Right kidney (tissue), 9 donors: ENCODE data around the gene UGT2B28.
"Not testable (repeated sequence)": the region's sequence is repeated elsewhere in the genome, so short reads cannot be mapped to it uniquely, and the experiment has no call there.

Experiments used
- DNase-seq: peaks from one replicate; pipeline ENCODE4 v3.0.0-alpha.2; 2016
- long read RNA-seq, 8 donors: transcript quantifications; one replicate each; lab custom pipeline, GENCODE V29; 2026

The UGT2B28 gene
- long read RNA-seq, donor 1, result 0 reads
- long read RNA-seq, donor 2, result 0 reads
- long read RNA-seq, donor 3, result 0 reads
- long read RNA-seq, donor 4, result 0 reads
- long read RNA-seq, donor 5, result 0 reads
- long read RNA-seq, donor 6, result 0 reads
- long read RNA-seq, donor 7, result 0 reads
- long read RNA-seq, donor 8, result 0 reads

DNA sequence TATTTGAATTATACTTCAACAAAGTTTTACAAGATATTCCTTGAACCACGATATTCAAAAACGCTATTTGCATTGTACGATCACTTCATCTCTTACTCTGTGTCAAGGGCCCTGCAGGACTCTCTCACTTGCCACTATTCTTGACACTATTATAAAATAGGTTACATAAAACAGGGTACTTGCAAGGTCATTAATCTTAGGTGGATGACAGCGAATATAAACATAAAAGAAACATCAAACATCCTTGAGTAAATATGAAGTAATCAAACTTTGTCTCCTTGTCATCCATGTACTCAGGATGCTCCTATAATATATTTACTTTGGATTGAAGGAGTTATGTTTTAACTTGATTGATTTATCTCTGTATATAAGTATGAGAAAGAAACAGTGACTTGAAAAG is at the start of gene UGT2B28:
Gene UGT2B28, plus strand, starts transcription at position 395 of the 400 bp plus-strand sequence. CDS start 26 bp downstream, outside the sequence.
- DNase-seq, result not testable (repeated sequence)

DNA sequence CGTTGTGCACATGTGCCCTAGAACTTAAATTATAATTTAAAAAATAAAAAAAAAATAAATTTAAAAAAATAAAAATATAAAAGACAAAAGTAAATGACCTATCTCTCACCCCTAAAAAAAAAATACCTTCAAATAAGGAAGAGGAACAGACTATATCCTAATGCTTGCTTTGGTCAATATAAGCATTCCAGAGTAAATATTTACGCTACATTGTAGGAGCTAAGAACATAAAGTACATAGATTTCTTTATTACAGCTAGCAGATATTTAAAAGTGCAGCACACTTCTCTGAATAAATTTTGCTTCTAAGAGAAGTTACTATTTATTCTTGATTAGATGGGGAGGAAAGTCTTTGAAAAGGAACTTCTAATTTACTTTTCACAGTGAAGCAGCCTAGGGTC is 41.2 kb upstream of the UGT2B28 start:
- DNase-seq, result no peak

DNA sequence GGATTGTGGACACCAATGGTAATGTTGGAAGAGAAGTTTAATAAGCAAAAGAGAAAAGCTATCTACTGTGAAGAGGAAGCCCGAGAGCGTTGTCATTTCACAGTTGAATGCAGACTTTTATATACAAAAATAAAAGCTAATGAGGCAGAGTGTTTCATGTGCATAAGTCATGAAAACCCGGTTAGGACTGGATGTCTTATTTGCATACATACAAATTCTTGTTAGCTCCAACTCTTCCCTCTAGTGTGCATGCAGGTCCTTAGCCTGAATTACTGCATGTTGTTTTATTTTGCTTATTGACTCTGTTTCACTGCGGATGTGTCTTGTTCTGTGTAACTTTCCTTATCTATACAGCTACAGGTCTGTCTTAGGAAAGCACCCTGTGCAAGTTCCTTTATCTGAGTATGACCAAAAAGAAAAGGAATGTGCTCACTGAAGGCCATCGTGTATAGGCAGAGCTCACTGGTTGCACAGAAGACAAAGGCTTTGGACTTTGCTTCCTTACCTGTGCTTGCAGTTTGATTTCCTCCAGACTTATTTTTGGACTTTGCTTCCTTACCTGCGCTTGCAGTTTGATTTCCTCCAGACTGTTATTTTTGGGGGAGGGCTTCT is 40.6 kb upstream of the UGT2B28 start:
- no peak for DNase-seq

DNA sequence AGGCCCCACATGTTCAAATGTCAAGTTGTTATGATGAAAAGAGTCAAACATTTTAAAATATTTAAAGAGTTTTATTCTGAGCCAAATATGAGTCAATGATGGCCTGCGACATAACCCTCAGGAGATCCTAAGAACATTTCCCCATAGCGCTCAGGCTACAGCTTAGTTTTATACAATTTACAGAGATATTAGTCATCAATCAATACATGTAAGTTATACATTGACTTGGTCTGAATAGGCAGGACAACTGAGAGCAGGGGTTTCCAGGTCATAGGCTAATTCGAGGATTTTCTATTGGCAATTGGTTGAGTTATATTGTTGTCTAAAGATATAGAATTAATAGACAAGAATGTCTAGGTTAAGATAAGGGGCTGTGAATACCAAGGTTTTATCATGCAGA is 39.5 kb upstream of the UGT2B28 start:
- DNase-seq, result not testable (repeated sequence)

DNA sequence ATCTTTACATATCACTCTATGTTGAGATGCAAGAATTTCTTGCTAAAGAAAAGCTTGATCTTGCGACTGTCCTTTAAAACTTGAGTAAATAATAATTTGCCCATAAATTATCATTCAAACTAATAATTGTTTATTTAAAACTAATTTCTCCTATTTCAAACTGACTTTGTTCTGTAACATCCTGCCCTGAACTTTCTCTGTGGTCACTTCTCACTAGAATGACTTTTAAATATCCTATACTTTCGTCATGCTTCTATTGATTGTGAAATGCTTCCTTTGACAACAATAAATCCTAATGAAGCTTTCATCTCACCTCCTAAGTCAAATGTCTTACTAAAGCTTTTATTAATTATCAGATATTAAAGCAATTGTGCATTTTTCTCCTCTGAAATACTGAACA is 38.5 kb upstream of the UGT2B28 start:
- DNase-seq, result not testable (repeated sequence)

DNA sequence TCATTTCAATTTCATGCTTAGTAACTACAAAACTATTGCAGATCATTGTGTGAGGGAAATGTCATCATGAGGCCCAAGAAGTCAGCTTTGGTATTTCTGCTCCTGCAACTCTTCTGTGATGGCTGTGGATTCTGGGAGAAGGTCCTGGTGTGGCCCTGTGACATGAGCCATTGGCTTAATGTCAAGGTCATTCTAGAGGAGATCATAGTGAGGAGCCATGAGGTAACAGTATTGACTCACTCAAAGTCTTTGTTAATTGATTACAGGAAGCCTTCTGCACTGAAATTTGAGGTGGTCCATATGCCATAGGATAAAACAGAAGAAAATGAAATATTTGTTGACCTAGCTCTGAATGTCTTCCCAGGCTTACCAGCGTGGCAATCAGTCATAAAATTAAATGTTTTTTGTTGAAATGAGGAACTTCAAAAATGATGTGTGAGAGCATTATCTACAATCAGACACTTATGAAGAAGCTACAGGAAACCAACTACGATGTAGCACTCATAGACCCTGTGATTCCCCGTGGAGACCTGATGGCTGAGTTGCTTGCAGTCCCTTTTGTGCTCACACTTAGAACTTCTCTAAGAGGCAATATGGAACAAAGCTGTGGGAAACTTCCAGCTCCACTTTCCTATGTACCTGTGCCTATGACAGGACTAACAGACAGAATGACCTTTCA is 37.6 kb upstream of the UGT2B28 start:
- not testable (repeated sequence) for DNase-seq

DNA sequence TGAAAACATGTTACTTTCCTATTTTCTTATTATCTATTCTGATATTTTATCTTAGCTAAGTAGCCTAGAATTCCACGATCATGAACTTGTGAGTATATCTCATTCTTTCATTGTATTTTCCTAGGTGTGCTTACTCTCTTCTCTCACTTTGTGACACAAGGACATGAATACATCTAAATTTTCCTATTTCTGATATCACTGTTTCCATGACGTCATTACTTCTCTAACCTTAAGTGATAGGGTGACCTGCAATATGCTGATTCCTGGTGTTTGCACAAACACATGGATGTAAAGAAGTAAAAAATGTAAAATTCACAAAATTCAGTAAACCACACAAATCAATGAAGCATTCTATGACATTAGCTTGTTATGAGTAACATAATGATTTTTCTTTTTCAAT is 29.4 kb upstream of the UGT2B28 start:
- DNase-seq, result not testable (repeated sequence)

DNA sequence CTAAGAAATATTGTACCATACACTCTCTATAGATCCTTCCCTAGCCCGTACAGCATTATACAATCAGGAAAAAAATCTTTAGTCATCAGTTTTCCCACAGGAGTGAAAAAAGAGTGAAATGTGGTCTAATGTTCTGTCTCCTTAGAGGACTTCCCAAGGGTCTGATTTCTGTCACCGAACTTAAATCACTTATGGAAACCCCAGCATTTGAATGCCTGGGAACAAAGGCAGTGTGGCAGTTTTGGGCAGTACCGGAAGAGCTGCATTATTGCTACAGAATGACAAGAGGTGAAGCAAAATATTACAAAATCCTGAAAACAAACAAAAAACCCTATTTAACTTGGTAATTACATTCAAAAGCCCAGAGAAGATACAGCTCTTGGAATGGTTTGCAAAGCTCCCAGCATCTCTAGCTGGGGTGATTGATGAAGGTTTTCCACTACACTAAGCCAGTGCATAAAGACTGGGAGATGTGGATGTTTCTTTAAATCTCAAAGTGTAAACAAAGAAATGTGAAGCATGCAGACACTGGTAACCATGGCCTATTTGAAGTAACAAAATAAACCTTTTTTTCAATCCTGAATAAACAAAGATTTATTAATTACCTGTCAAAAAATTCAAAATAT is 27.0 kb upstream of the UGT2B28 start:
- not testable (repeated sequence) for DNase-seq

DNA sequence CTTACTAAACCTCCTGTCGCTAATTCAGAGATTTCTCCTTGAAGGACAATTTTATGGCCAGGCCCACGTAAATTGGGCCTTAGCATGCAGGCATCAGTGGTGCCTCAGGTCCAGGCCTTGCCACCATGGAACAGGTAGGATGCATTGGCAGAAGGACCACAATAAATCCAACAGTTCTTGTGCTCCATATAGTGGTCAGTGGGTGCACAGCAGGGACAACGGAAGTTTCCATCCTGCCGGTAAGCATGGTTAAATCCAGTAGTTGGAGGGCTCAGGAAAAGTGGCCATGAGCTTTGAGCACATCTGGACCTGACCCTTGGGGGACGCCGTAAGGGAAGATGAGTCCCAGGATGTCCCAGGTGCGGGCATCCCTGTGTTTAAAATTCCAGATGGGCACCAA is 11.7 kb upstream of the UGT2B28 start:
- DNase-seq, result not testable (repeated sequence)

DNA sequence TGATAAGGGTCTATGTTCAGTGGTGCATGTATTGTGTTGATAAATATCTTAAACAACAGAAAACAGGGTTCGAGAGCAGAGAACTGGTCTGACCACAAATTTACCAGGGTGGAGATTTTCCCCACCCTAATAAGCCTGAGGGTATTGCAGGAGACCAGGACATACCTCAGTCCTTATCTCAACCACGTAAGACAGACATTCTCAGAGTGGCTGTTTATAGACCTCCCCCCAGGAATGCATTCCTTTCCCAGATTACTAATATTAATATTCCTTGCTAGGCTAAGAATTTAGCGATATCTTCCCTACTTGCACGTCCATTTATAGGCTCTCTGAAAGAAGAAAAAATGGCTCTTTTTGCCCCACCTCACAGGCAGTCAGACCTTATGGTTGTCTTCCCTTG is 16.1 kb downstream of the UGT2B28 start:
- not testable (repeated sequence) for DNase-seq

DNA sequence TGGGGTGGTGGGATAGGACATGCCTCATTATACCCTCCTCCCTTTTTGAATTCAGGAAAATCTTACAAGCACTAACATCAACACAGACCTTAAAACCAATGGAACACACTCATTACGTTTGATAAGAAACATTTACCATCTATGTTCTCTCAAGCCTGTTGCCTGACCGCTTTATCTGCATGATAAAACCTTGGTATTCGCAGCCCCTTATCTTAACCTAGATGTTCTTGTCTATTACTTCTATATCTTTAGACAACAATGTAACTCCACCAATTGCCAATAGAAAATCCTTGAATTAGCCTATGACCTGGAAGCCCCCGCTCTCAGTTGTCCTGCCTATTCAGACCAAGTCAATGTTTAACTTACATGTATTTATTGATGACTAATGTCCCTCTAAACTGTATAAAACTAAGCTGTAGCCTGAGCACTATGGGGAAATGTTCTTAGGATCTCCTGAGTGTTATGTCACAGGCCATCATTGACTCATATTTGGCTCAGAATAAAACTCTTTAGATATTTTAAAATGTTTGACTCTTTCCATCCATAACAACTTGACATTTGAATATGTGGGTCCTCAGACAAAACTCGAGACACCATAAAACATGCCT is 28.3 kb downstream of the UGT2B28 start:
- not testable (repeated sequence) for DNase-seq

DNA sequence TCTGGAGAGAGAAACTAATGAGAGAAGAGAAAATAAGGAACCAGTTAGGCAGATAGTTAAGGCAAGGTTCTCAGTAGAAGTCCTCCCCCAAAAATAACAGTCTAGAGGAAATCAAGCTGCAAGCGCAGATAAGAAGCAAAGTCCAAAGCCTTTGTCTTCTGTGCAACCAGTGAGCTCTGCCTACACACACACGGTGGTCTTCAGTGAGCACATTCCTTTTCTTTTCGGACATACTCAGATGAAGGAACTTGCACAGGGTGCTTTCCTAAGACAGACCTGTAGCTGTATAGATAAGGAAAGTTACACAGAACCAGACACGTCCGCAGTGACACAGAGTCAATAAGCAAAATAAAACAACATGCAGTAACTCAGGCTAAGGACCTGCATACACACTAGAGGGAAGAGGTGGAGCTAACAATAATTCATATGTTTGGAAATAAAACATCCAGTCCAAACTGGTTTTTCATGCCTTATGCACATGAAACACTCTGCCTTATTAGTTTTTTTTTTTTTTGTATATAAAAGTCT is 29.3 kb downstream of the UGT2B28 start:
- DNase-seq, result not testable (repeated sequence)

DNA sequence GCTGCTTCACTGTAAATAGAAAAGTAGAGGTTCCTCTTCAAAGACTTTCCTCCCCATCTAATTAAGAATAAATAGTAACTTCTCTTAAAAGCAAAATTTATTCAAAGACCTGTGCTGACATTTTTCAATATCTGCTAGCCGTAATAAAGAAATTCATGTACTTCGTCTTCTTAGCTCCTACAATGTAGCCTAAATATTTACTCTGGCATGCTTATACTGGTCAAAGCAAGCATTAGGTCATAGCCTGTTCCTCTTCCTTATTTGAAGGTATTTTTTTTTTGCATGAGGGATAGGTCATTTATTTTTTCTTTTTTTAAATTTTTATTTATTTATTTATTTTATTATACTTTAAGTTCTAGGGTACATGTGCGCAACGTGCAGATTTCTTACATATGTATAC is 30.0 kb downstream of the UGT2B28 start:
- DNase-seq, result not testable (repeated sequence)

DNA sequence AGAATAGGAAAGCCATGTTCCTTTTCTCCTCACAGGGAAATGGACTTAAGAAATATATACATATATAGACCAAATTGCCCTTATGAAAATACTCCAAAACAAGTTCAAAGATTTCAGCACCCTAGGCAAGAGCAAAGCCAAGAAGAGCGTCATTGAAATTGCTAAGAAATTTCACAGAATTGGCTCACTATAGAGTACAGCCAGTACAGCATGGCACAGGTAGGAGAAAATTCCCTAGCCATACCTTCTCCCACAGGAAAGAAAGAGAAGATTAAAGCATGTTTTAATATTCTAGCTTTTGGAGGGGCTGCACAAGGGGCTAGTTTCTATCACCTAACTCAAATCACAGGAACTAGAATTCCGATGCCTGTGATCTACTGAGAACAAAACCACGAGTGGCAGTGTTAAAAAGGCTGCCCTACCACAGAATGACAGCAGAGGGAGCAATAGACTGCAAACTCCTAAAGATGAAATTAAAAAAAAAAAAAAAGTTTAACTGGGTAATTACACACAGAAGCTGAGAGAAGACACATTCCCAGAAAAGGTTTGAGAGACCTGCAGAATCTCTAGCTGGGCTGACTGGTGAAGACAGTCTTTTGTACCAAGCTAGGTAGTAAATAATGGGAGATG is 37.5 kb downstream of the UGT2B28 start:
- peak; percentile 35 for DNase-seq

DNA sequence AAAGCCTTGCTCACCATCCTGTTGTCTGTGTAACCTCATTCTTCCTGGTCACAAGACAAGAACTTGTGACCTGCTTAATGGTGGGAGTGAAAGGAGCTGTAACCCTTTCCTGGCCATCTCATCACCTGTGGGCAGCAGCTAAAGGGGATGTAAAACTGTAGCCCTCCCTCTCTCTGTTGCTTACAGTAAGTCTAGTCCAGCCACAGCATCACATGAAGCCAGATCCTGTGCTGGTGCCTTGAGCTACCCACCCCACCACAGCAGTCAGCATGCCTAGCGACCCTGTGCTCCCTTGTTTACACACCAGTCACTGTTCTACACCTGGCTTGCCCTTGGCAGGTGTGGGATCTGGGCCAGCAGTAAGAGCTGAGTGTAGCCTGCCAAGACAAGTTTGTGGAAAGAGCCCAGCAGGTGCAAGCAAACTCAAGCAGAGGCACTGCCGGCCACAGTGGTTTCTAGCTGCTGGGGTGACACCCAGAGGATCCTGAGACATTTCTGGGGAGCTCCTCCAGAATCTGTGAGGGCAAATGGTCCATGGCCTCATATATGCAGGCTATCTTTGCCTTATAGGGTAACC is 41.0 kb downstream of the UGT2B28 start:
- DNase-seq, result no peak

DNA sequence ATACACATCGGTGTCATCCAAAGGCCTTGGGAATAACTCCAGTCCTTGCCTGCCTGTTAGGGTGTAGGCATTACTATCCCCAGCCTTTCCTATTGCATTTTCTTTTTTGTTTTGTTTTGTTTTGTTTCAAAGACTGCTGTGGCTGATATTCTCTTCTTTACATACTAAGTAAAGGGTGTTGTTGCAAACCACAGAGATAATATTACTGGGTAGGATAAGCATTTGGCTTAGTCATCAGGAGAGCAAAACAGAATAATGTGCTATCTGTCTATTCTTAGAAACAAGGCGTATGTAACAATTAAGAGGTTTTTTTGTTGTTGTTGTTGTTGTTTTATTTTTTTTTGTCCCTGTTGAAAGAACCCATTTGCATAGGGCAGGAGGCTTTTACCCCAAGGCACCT is 41.8 kb downstream of the UGT2B28 start:
- DNase-seq, result no peak

DNA sequence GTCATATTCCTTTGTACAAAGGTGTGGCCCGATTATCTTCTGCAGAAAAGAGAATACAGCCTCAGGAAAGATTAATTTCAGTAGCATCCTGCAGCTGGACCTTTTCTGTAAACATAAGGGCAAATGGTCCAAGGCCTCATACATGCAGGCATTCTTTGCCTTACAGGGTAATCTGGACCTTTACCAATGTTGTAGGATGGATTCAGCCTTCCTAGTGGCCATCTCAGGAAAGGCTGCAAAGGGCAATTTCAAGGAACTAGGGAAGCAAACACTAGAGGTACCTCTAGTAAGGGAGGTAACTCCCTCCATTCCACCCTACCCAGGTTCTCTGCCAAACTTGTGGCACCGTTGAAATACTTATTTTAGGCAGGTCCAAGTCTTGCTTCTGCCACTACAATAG is 43.0 kb downstream of the UGT2B28 start:
- no peak for DNase-seq

DNA sequence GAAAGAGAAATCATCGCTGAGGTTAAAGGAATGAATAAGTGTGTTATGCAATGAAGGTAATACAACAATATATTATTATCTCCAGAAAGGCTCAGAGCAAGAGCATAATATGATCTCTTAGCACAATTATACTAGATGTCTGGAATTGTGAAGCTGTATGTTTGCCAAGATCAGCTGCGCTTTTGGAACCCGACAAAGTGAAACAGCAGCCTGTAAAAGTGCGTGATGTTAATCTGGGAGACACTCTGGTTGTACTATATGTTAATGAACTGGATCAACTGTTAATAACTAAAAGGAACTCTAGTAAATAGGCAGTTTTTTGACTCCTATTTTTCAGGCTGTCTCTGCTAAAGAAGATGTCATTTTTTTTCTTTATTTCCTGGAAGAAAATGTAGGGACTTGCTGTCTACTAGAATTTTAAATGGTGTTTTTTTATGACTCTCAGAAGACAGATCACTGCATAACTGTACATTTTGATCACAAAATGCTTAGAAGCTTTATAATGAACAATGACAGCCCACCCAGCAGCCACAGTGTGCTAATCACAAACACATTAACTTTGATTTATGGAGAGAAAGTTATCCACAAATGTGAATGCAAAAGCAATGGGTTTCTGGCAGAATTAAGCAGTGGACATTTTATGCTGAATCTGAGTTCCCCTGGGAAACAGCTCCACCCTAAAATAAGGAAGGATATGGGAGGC is 50.2 kb downstream of the UGT2B28 start:
- DNase-seq, result no peak

DNA sequence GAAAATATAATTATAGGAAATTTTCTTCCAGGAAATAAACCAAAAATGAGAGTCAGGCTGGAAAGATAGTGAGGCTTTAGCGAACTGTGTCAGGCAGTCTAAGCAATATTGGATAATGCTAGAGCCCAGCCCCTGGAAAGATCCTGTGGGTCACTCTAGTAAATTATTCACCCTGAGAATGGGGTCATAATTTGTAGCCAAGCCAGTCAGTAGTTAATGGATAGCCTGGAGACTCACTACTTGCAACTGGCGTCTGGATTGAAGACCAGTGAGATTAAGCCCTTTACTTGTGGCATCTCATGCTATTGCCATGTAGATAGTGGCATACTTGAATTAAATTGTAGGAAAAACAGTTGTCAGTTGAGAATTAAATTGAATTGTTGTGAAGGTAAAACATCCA is 51.0 kb downstream of the UGT2B28 start:
- not testable (repeated sequence) for DNase-seq

DNA sequence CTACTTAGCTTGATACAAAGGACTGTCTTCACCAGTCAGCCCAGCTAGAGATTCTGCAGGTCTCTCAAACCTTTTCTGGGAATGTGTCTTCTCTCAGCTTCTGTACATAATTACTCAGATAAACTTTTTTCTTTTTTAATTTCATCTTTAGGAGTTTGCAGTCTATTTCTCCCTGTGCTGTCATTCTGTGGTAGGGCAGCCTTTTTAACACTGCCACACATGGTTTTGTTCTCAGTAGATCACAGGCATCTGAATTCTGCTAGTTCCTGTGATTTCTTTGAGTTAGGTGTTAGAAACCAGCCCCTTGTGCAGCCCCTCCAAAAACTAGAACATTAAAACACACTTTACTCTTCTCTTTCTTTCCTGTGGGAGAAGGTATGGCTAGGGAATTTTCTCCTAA is 55.2 kb downstream of the UGT2B28 start:
- DNase-seq, result not testable (repeated sequence)

DNA sequence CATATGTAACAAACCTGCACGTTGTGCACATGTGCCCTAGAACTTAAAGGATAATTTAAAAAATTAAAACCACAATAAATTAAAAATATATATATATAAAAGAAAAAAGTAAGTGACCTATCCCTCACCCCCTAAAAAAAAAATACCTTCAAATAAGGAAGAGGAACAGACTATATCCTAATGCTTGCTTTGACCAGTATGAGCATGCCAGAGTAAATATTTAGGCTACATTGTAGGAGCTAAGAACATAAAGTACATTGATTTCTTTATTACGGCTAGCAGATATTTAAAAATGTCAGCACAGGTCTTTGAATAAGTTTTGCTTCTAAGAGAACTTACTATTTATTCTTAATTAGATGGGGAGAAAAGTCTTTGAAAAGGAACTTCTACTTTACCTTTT is 62.8 kb downstream of the UGT2B28 start:
- not testable (repeated sequence) for DNase-seq
